Measurements from ENCODE around the gene APBA2. TPM values are rescaled to one million over a fixed set of nuclear protein-coding genes. Genes with fewer than 3 reads are reported as not detected.
A peak's percentile ranks its signal among the peaks of the same experiment; 100 is the strongest.
"Not testable (repeated sequence)": the region's sequence is repeated elsewhere in the genome, so short reads cannot be mapped to it uniquely, and the experiment has no call there.

APBA2 gene
- total RNA-seq, 1 donor from 2014 or later = 2.2 TPM

DNA sequence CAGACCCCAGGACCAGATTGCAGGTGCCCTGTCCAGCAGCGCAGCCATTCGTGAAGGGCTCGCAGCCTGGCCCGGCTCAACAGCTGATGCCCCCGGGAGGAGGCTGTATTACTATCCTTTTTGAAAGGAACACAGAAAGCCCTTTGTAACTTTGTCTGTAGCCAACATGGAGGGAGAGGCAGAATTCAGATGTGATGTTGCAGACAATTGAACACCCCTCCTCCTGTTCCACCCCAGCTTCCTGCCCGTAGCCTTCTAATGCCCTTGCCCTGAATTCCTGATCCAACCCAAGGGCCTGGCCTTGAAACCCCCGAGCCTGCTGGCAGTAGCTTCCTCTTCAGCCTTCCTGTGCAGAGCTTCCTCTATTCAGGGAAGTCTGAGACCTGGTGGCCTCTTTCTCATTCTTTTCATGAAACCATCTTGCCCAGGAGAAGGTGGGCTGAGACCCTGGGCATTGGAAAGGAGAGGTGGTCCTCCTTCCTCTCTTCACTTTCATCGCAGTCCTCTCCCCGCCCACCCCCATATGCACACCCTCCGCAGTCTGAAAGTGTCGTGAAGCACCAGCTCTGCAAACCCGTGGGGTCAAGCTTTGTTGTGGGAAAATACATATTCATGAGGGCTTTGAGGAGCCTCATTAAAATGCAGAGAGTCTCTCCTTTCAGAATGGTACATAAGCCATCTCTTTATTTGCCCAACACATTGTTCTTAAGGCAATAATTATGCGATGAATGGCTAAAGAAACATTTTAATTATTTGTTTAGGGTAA lies 109.2 kb downstream of the APBA2 start:
- DNase-seq (ENCODE audit: low spot score) = no peak

- DNase-seq (ENCODE audit: low spot score) = no peak
Measured at GRCh38 chr15:28995705-28996104, 109.9 kb downstream of the APBA2 start.

GRCh38 chr15:28996289-28996688 lies 110.5 kb downstream of the APBA2 start:
- no peak for DNase-seq (ENCODE audit: low spot score)

- no peak for DNase-seq (ENCODE audit: low spot score)
Measured at GRCh38 chr15:28996953-28997352, 111.2 kb downstream of the APBA2 start.

DNA sequence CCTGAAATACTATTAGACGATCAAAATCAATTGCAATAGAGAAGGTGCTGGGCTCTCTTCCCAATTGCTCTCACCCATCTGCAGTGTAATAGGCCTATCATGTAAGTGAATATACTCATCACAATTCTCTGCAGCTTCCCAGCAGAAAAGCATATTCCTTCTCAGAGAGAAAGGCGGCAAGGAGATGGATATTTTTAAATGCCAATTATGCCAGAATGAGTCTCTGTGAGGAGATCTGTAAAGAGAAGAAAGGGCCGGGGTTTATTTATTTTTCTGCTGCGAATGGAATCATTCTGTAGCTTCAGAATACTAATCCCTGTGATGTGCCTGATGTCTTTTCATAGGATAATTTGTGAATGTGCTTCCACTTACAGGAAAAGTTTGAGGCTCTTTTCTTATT lies 112.0 kb downstream of the APBA2 start:
- no peak for DNase-seq (ENCODE audit: low spot score)

DNA sequence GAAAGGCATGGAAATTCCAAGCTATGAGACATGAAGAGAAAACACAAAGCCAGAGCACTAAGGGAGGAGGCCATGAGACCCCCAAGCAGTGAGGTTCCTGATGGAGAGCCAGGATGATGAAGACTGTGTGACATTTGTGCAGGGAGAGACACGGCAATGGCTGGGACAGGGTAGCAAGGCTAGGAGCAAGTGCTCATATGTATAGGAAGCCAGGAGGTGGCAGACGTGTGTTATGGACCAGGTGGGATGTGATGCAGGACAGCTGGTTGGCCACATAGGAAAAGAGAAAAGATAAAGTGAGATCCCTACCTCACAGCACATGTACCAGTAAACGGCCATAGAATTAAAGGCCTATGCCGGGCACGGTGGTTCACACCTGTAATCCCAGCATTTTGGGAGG lies 112.7 kb downstream of the APBA2 start:
- DNase-seq (ENCODE audit: low spot score) = no peak

- no peak for DNase-seq (ENCODE audit: low spot score)
Measured at GRCh38 chr15:29003191-29003839, 117.5 kb downstream of the APBA2 start.

- no peak for DNase-seq (ENCODE audit: low spot score)
Measured at GRCh38 chr15:29003840-29004233, 118.1 kb downstream of the APBA2 start.

- no peak for DNase-seq (ENCODE audit: low spot score)
Measured at GRCh38 chr15:29005931-29006330, 120.2 kb downstream of the APBA2 start.

DNA sequence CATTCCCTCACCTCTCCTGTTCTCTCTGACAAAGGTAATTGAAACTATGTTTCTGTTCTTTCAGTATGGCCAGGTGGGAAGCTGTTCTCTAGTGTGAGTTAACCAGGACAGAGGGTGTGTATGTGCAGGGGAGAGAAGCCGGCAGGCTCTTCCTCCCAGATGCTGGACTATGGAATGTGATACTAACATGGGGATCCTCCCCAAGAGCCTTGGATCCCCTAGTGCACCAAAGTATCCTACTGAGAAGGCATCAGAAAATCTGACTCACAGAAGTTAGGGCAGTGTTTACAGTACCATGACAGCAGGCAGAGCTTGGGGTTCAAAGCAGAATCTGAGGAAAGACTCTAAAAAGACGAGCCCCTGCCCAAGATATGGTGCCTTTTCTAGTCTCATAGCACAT lies 123.1 kb downstream of the APBA2 start:
- DNase-seq (ENCODE audit: low spot score) = no peak

- DNase-seq (ENCODE audit: low spot score) = no peak
Measured at GRCh38 chr15:29012097-29012496, 126.3 kb downstream of the APBA2 start.

- DNase-seq (ENCODE audit: low spot score) = no peak
Measured at GRCh38 chr15:29014493-29014892, 128.7 kb downstream of the APBA2 start.

GRCh38 chr15:29016518-29016917 lies 130.7 kb downstream of the APBA2 start:
- peak; percentile 3 for DNase-seq (ENCODE audit: low spot score)

- peak; percentile 49 for DNase-seq (ENCODE audit: low spot score)
Measured at GRCh38 chr15:29018120-29018805, 132.5 kb downstream of the APBA2 start.

DNA sequence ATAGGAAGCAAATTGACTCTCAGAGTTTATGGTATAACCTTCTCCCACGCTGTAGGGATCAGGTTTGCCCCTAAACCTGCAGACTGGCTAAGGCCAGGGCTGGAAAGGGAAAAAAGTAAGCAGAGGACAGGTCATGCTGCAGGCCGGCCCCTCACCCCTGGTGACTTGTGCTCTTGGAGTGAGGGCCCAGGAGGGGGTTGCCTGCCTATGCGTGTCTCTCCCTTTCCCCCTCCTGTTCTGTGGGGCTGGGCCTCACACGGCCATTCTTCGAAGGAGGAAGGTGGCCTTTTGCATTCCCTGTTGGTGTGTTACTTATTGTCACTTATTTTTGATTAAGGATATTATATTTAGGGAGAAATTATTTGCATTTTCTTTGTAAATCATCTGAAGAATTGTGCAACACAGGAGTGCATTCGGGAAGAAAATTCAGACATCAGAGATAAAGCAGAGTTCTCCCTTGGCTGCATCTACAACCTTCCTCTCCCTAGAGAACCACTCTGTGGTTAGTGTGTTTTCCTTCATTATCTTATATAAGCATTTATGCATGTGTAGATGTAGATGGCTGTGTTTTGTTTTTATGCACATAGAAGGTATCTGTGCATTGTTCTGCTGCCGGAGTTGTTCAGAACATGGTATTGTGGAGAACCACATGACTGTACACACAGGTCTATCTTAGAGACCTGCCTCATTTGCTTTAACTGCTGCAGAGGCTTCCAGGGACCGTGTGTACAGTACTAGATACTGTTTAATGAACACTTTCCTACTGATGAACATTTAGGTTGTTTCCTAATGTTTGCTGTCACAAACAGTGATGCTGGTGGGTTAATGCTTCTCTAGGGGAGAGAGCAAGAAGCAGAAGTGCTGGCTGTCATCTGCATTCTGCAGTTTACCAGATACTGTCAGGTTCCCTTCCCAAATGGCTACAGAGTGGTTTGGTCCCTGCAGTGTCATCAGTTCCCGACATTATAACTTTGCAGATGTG lies 133.5 kb downstream of the APBA2 start:
- peak; percentile 73 for DNase-seq (ENCODE audit: low spot score)

GRCh38 chr15:29021857-29022256 lies 136.1 kb downstream of the APBA2 start:
- DNase-seq (ENCODE audit: low spot score) = no peak

DNA sequence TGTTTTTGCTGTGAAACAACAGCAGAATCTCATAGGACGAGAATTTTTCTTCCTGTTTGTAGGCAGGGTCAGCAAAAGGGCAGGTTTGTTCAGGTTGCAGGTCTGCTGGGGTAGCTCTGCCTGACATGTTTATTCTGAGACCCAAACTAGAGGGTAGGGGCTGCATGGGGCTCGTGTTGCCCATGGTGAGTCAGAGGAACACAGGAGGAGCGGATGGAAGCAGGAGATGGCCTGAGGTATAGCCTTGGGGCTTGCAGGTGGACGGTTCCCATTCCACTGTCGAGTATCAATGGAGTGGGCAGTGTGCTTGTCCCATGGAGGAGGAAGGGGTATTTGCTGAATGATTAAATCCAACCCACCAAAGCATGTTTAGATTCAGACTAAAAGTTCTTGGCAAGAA lies 138.9 kb downstream of the APBA2 start:
- DNase-seq (ENCODE audit: low spot score) = peak; percentile 8

DNA sequence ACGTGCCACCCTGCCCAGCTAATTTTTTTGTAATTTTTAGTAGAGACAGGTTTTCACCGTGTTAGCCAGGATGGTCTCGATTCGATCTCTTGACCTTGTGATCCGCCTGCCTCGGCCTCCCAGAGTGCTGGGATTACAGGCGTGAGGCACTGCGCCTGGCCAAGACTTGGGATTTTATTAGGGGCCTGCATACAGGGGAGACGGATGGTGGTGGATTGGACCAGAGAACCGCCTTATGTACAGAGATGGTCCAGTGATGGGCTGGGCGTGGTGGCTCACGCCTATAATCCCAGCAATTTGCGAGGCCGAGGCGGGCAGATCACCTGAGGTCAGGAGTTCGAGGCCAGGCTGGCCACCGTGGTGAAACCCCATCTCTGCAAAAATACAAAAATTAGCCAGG lies 139.6 kb downstream of the APBA2 start:
- peak; percentile 64 for DNase-seq (ENCODE audit: low spot score)

- DNase-seq (ENCODE audit: low spot score) = not testable (repeated sequence)
Measured at GRCh38 chr15:29028158-29028557, 142.4 kb downstream of the APBA2 start.

DNA sequence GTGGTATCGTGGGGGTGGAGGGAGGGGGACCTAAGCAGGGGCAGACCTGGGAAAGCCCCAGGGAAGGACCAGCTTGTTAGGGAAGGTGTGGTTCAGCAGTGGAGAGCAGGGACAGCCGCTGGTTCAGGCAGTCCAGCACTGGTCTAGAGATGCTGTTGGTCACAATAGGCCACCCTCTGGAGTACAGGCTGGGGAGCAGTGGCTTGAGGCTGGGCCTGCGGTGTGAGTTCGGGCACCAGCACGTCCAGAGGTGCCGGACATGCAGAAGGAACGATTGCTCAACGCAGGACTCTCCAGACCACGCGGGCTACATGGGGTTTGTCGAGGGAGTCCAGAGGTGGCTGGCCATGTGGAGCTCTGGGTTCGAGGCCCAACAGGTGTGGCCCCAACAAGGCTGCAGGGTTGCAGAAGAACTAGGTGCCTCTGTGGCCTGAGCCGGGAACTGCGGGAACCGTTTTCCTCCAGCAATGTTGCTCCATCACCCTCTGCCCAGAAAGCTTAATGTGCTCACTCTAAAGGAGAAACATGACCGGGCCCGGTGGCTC lies 143.9 kb downstream of the APBA2 start:
- peak; percentile 73 for DNase-seq (ENCODE audit: low spot score)
